ENCODE data around the gene GALNT10.

DNA sequence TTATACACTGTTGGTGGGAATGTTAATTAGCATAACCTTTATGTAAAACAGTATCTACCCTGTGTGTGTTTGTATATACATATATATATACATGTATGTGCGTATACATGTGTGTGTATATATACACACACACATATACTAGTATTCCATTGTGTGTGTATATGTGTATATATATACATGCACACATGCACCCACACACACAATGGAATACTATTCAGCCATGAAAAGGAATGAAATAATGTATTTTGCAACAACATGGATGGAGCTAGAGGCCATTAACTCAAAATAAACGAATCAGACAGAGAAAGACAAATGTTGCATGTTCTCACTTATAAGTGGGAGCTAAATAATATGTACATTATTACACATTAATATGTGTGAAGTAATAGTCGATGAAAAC is 237.7 kb downstream of the GALNT10 start:
- TF ChIP-seq FOXM1 (IDR thresholded peaks at IDR 0.05; ENCODE audit: low read depth) (no peak), FOXM1 (CRISPR knock-in tag; IDR thresholded peaks at IDR 0.05; ENCODE audit: low read depth) (no peak), CHD1 (IDR thresholded peaks at IDR 0.05; ENCODE audit: low read length) (no peak), PHB2 (IDR thresholded peaks at IDR 0.05; ENCODE audit: low read depth) (no peak), EZH2 (IDR thresholded peaks at IDR 0.05; ENCODE audit: borderline replicate concordance, low read depth, low read length) (no peak), ATF7 (IDR thresholded peaks at IDR 0.05) (no peak), TAF1 (IDR thresholded peaks at IDR 0.05; ENCODE audit: control insufficient read depth, extremely low read depth, insufficient read depth, low read length, severe bottlenecking) (no peak), XRCC5 (IDR thresholded peaks at IDR 0.05; ENCODE audit: low read depth, low read length) (no peak)
- TF ChIP-seq, protein P1, sequence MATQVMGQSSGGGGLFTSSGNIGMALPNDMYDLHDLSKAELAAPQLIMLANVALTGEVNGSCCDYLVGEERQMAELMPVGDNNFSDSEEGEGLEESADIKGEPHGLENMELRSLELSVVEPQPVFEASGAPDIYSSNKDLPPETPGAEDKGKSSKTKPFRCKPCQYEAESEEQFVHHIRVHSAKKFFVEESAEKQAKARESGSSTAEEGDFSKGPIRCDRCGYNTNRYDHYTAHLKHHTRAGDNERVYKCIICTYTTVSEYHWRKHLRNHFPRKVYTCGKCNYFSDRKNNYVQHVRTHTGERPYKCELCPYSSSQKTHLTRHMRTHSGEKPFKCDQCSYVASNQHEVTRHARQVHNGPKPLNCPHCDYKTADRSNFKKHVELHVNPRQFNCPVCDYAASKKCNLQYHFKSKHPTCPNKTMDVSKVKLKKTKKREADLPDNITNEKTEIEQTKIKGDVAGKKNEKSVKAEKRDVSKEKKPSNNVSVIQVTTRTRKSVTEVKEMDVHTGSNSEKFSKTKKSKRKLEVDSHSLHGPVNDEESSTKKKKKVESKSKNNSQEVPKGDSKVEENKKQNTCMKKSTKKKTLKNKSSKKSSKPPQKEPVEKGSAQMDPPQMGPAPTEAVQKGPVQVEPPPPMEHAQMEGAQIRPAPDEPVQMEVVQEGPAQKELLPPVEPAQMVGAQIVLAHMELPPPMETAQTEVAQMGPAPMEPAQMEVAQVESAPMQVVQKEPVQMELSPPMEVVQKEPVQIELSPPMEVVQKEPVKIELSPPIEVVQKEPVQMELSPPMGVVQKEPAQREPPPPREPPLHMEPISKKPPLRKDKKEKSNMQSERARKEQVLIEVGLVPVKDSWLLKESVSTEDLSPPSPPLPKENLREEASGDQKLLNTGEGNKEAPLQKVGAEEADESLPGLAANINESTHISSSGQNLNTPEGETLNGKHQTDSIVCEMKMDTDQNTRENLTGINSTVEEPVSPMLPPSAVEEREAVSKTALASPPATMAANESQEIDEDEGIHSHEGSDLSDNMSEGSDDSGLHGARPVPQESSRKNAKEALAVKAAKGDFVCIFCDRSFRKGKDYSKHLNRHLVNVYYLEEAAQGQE (IDR thresholded peaks at IDR 0.05; ENCODE audit: borderline replicate concordance) = no peak
- TF ChIP-seq, protein P1 (CRISPR knock-in tag; IDR thresholded peaks at IDR 0.05; ENCODE audit: low read depth) = no peak
- TF ChIP-seq, protein P2, sequence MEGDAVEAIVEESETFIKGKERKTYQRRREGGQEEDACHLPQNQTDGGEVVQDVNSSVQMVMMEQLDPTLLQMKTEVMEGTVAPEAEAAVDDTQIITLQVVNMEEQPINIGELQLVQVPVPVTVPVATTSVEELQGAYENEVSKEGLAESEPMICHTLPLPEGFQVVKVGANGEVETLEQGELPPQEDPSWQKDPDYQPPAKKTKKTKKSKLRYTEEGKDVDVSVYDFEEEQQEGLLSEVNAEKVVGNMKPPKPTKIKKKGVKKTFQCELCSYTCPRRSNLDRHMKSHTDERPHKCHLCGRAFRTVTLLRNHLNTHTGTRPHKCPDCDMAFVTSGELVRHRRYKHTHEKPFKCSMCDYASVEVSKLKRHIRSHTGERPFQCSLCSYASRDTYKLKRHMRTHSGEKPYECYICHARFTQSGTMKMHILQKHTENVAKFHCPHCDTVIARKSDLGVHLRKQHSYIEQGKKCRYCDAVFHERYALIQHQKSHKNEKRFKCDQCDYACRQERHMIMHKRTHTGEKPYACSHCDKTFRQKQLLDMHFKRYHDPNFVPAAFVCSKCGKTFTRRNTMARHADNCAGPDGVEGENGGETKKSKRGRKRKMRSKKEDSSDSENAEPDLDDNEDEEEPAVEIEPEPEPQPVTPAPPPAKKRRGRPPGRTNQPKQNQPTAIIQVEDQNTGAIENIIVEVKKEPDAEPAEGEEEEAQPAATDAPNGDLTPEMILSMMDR (IDR thresholded peaks at IDR 0.05 in 2 of 3, conservative IDR thresholded peaks at IDR 0.05 in 1 of 3; ENCODE audit: insufficient read depth in 2 of 3, low read depth in 1 of 3, low read length in 3 of 3) = no peak
- TF ChIP-seq, protein P3, sequence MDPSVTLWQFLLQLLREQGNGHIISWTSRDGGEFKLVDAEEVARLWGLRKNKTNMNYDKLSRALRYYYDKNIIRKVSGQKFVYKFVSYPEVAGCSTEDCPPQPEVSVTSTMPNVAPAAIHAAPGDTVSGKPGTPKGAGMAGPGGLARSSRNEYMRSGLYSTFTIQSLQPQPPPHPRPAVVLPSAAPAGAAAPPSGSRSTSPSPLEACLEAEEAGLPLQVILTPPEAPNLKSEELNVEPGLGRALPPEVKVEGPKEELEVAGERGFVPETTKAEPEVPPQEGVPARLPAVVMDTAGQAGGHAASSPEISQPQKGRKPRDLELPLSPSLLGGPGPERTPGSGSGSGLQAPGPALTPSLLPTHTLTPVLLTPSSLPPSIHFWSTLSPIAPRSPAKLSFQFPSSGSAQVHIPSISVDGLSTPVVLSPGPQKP (CRISPR knock-in tag; IDR thresholded peaks at IDR 0.05) = no peak

All from K562 (cell line).